ENCODE data around the gene PHKB.

GRCh38 chr16:47577029-47577428 is 115.9 kb downstream of the PHKB start:
- TF ChIP-seq EZH2phosphoT487 (IDR thresholded peaks at IDR 0.05), result no peak
- TF ChIP-seq, protein P1, sequence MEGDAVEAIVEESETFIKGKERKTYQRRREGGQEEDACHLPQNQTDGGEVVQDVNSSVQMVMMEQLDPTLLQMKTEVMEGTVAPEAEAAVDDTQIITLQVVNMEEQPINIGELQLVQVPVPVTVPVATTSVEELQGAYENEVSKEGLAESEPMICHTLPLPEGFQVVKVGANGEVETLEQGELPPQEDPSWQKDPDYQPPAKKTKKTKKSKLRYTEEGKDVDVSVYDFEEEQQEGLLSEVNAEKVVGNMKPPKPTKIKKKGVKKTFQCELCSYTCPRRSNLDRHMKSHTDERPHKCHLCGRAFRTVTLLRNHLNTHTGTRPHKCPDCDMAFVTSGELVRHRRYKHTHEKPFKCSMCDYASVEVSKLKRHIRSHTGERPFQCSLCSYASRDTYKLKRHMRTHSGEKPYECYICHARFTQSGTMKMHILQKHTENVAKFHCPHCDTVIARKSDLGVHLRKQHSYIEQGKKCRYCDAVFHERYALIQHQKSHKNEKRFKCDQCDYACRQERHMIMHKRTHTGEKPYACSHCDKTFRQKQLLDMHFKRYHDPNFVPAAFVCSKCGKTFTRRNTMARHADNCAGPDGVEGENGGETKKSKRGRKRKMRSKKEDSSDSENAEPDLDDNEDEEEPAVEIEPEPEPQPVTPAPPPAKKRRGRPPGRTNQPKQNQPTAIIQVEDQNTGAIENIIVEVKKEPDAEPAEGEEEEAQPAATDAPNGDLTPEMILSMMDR (IDR thresholded peaks at IDR 0.05), result no peak

Data from neural progenitor cell (in vitro differentiated cells).